GM19099 (cell line): ENCODE data around the gene WDR31.

ENCODE experiments used
- POLR2A ChIP-seq: IDR thresholded peaks from 3 replicates; pipeline ENCODE4 v1.6.1; 2011; ENCODE audit warnings: low read depth; ENCODE audit not compliant: insufficient read length; ENCODE audit errors: extremely low read depth

The WDR31 gene

DNA sequence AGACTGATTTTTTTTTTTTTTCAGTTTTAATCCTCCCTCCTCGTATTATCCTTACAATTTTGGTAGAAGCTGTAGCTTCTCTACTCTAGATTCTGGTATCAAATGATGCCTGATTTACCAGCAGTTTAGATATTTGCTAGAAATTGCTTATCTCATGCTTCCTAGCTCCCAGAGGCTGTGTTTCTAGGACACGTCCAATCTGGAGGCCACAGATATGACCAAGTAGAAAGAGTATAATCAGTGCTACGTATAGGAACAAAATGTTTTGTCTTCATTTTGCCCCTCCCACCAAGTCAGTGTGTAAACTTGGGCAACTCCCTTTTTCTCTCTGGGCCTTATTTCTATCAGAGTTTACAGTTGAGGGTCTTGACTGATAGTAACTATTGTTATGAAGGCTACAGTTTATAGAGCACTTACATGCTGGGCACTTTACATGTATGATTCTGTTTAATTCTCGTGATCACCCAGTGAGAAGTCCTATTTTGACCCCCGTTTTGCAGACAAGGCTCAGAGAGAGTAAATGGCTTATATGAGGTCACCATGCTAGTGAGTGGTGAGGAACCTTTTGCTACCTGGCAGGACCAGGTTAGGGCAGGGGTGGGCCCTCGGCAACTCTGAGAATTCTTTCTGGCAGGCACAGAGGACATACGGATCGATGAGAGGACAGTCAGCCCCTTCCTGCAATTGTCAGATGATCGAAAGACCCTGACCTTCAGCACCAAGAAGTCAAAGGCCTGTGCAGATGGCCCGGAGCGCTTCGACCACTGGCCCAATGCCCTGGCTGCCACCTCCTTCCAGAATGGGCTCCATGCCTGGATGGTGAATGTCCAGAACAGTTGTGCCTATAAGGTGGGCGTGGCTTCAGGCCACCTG, 29.1 kb upstream of the WDR31 start:
- no peak for TF ChIP-seq POLR2A

DNA sequence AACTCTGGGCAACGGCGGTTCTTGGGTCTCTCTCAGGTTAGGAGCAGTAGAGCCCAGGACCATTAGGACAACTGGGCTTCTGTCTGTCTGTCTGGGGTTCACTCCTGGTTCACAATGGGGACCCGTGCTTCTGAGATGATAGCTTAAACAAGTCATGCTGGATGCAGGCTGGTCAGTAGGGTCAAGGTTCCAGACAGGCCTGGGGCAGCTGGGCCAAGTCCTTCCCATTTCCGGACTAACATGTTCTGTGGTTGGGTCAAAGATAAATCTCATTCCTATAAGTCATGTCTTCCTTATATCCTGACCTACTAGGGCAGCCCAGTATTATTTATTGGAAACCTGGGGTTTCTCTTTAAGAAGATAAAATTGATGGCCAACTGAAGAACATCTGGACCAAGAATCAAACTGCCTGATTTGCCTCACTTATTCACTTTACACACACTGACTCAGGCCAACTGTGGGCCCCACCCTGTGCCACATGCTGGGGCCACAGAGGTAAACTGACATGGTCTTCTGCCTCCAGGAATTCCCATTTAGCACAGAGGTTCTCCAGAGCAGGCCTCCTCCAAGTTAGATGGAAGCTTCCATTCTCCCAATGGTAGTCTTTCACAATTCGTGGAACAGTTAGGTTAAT, 28.4 kb upstream of the WDR31 start:
- TF ChIP-seq POLR2A: no peak

DNA sequence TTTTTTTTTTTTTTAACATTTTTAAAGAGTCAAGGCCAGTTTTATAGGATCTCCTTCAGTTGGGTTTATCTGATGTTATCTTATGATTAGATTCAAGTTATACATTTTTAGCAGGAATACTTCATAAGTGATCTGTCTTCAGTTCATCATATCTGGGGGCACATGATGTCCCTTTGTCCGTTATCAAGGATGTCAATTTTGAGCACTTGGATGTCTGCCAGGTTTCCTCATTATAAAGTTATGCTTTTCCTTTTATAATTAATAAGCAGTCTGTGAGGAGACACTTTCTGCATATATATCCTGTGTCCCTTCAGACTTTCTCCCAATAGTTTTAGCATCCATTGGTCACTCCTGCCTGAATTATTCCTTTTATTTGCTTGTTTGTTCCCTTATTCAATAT, 24.9 kb upstream of the WDR31 start:
- TF ChIP-seq POLR2A: no peak

DNA sequence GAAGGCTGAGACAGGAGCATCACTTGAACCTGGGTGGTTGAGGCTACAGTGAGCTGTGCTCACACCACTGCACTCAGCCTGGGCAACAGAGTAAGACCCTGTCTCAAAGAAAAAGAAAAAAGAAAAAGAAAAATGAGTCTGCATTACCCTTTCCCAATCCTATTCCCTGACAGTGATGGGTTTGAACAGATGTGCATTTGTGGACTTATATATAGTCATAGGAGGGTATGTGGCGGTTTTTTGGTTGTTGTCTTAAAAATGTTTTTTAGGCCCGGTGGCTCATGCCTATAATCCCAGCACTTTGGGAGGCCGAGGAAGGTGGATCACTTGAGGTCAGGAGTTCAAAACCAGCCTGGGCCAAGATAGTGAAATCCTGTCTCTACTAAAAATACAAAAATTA, 23.3 kb upstream of the WDR31 start:
- no peak for TF ChIP-seq POLR2A

DNA sequence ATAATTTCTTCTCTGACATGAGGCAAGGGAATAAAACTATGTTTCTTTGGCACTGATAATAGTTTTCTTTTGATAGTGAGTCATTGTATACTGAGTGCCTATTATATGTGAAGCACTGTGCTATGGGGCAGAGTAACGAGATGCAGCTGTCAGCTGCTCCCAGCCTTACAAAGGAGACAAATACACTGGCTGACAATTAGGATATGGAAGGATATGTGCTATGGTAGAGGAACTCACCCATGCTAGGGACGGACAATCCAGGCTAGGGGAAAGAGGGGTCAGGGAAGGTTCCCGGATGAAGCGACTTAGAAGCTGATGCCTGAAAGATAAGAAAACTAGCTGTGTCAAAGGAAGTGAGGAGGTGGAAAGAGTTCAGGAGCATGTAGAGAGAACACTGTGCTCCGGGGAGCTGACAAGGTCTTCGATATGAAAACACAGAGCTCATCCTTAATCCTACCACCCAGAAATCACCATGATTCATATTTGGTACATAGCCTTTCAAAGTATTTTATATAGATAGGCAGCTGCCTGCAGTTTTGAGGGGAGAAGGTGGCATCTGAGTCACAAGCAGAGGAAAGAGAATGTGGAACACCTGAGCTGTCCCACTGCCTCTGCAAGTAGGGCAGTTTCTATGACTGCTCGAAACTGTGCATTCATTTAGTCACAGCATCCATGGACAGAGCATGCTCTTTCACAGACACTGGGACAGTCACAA, 21.4 kb upstream of the WDR31 start:
- TF ChIP-seq POLR2A: no peak

DNA sequence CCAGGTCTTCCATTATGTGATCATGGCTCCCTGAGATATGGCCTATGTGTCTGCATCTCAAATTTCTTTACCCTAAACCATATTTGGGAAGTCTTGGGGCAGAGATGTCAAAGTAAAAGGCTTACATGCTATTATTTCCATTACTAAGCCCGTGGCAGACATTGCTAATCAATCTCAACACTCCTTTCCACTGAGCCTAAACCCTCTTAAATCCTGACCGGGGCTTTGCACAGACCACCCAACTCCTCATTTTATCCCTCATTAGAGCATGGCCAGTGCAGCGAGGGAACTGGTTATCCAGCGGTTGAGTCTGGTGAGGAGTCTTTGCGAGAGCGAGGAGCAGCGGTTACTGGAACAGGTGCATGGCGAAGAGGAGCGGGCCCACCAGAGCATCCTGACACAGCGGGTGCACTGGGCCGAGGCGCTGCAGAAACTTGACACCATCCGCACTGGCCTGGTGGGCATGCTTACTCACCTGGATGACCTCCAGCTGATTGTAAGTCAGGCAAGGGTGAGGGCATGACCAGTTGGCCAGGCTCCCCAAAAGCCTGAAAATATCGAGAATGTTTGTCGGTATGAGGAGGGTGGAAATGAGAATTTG, 20.3 kb upstream of the WDR31 start:
- TF ChIP-seq POLR2A: no peak

DNA sequence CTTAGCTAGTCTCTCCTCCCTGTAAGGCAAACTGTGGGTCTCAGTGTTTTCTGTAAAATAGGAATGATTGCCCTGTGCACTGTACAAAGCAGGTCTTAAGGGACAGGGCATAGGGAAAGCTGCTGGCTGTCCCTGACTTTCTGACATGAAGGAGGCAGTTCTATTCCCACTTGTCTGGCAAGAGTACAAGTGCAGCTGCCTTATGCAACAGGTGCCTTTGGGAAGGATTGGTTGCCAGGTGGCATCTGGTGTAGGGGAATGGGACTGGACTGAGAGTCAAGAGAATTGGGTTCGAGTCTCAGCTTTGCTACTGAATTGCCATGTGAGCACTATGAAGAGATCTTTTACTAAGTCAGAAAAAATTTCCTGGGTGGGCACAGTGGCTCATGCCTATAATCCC, 19.3 kb upstream of the WDR31 start:
- no peak for TF ChIP-seq POLR2A

DNA sequence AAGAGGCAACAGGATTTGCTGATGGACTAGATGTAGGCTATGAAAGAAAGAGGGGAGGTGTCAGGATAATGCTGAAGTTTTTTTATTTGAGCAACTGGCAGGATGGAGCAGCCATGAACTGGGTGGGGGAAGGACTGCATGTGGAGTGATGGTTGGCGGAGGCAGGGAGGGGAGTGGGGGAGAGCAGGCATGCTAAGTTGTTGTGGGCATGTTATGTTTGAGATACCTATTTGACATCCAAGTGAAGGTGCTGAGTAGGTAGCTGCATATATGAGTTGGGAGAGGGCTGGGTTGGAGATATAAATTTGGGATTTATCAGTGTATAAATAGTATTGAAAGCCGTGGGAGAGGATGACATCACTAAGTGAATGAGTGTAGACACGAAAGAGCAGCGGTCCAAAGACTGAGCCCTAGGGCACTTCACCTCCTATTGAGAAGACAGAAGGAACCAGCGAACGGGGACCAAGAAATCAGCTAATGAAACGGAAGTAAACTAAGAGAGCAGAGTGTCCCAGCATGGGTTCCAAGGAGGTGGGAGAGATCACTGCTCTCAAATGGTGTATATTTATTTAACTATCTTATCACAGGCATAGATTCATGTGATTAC, 16.7 kb upstream of the WDR31 start:
- no peak for TF ChIP-seq POLR2A

DNA sequence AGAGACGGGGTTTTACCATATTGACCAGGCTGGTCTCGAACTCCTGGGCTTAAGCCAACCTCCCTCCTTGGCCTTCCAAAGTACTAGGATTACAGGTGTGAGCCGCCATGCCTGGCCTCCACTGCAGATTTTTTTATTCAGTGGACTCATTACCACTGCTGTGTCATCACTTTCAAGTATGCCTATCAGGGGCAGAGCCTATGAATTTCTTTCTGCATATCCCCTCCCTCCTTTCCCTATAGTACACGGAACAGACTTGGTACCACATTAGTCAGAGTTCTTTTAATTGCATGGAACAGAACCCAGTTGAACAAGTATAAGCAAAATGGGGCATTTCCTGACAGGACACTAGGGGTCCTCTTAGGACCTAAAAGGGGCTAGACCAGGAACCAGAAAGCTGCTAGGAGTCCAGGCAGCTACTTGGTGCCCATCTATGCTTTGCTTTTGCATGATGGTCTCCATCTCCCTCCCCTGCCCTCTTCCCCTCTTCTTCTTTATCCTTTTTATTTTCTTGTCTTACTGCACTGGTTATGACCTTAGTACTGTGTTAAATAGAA, 15.0 kb upstream of the WDR31 start:
- TF ChIP-seq POLR2A: no peak

DNA sequence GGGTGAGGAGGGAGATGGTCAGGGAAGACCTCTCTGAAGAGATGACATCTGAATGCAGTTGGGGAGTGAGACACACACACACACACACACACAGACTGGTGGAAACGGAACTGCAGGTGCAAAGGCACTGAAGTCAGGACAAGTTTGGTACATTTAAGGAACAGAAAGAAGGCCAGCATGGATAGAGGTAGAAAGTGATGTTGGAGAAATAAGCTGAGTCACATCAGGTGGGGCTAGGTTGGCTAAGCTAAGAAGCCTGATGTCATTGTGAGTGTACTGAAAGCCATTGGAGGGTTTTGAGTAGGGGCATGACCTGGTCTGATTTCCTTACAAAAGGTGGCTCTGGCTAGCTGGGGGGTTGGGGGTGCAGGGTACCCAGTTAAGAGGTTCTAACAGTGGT, 12.3 kb upstream of the WDR31 start:
- no peak for TF ChIP-seq POLR2A

DNA sequence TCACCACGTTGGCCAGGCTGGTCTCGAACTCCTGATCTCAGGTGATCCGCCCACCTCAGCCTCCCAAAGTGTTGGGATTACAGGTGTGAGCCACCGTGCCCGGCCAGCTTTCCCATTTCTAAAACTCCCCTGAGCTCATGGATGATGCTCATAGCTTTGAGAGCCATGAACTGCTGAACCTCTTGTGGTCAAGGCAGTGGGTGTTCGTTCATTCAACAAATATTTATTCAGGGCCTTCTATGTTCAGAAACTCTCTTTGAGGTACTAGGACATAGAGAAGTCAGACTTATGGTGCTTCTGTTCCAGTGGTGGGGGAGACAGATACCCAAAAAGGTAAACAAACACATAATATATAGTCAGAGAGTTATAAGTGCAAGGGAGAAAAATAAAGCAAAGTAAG, 11.9 kb upstream of the WDR31 start:
- no peak for TF ChIP-seq POLR2A

DNA sequence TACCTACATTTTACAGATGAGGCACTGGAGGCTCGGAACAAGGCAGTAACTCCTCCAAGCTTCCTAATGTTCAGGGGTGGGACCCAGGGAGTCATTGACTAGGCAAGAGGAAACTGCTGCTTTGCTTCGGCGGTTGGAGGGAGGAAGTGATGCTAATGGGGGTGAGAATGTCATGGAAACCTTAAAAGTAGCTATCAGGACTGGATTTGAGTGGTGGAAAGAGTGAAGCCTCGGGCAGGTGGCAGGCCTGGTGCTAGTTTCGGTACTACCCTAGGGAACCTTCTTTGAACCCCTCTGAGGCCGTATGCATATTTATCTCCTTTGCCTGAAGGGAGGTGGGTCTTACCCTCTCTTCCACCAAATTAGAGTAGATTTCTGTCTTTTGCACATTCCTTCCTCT, 10.9 kb upstream of the WDR31 start:
- no peak for TF ChIP-seq POLR2A

DNA sequence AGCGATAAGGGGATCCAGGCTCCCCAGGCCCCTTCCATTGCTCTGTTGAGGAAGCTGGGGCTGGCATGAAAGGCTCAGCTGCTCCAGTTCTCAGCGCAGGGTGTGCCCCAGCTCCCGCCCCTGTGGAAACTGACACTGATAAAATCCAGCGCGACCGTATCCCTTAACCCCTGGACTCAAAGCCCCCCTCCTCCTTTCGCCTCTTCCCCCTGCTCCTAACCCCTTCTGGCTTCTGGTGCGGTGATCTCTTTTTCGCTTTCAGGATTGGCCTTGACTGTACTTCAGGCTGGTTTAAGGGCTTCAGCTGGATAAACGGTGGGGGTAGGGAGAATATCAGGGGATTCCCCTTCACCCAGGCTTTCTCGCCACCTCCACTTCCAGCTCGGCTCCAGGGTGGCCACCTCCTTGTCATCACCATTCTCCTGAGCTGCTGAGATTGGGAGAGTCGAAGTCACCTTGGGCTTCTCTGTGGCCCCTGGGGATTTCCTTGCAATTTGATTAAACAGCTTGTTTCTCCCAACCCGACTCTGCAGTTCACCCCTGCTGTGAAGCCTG, 10.1 kb upstream of the WDR31 start:
- no peak for TF ChIP-seq POLR2A

DNA sequence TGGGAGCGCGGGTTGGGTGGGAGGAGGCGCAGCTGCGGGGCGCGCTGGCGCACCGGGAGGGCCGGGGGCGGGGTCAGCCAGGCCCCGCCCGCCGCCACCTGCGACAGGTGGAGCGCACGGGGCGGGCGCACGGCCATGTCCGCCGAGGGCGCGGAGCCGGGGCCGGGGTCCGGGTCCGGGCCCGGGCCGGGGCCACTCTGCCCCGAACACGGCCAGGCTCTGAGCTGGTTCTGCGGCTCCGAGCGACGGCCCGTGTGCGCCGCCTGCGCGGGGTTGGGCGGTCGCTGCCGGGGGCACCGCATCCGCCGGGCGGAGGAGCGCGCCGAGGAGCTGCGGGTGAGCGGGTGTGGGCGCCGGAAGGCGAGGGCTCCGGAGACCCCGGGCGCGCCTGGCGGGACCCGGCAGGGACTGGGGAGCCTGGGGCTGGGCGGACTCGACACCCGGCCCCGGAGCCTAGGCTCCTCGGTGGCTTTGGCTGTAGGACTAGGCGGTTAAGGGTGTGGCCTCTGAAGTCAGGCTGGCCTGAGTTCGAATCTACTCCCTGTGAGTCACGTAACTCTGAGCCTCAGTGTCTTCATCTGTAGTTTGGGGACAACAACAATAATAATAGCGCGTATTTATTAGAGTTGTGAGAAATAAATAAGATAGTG, 9.5 kb upstream of the WDR31 start, which contains the start of gene BSPRY:
BSPRY (plus strand) TSS at position 97 of the 650 bp plus-strand sequence; CDS start at position 136, 39 bp downstream.
- TF ChIP-seq POLR2A: no peak
